Measurements from ENCODE around the gene GPR6. TPM values are rescaled to one million over a fixed set of nuclear protein-coding genes. Genes with fewer than 3 reads are reported as not detected.

The GPR6 gene
- total and polyA plus RNA-seq, 2 donors (not counting 1 experiment from before 2014, with no cell fraction given) = not detected

- H3K4me3 Mint-ChIP-seq = no peak overlapping the region
- Histone ChIP-seq H3K36me3 (replicated peaks in 1 of 2; ENCODE audit: control extremely low read depth in 1 of 2, control insufficient read depth in 1 of 2, extremely low read depth in 1 of 2, insufficient read depth in 2 of 2, low read length in 1 of 2) (no peaks in the 10 kb centered on the region), H3K27ac (ENCODE audit: low read length in 2 of 2) (no peak overlapping the region), H3K4me1 (ENCODE audit: control insufficient read depth in 2 of 2, insufficient read depth in 2 of 2, low read length in 2 of 2) (no peaks in the 10 kb centered on the region), H2AFZ (ENCODE audit: insufficient read depth, low read depth, low read length, poor library complexity, severe bottlenecking) (no peak overlapping the region), H4K20me1 (ENCODE audit: control insufficient read depth, insufficient read depth, low read length, poor library complexity, severe bottlenecking) (no peaks in the 10 kb centered on the region), H3K27me3 (replicated peaks in 1 of 4; ENCODE audit: control extremely low read depth in 1 of 4, control insufficient read depth in 3 of 4, insufficient read depth in 4 of 4, low read length in 3 of 4) (peaks cover 0 to 7% (median 2%) of the 10 kb centered on the region in 4 experiments), H3K79me2 (ENCODE audit: control insufficient read depth, insufficient read depth, low read length) (no peaks in the 10 kb centered on the region), H3K9me3 (ENCODE audit: control extremely low read depth in 1 of 3, control insufficient read depth in 2 of 3, insufficient read depth in 1 of 3, low read length in 2 of 3) (peaks cover 0 to 7% (median 3%) of the 10 kb centered on the region in 3 donors), H3K4me2 (replicated peaks; ENCODE audit: low read depth, low read length, poor library complexity, severe bottlenecking) (no peak overlapping the region), H3K9ac (ENCODE audit: low read length) (no peak overlapping the region), H3K4me3 (ENCODE audit: control extremely low read depth in 1 of 5, extremely low read depth in 1 of 5, insufficient read depth in 1 of 5, low read depth in 2 of 5, low read length in 4 of 5) (no peak overlapping the region)
- intact Hi-C loops (cut with micrococcal nuclease) = no loop called here
- 49% methylated on average over 3 of the region's 3 CpGs for WGBS (ENCODE audit: insufficient coverage)
- H3K27ac Mint-ChIP-seq = no peak overlapping the region
- DNase-seq (no peak), ATAC-seq (ENCODE audit: low read depth) (no peak)
- CTCF ChIA-PET = interaction anchor here (1.6 kb wide), 1 partner anchor 41 kb away, joined by 4 read pairs; no protein-coding TSS in a partner anchor
- H3K27me3 Mint-ChIP-seq = peaks cover 40% of the 10 kb centered on the region
- H3K9me3 Mint-ChIP-seq (ENCODE audit: insufficient read depth) = peaks cover 3% of the 10 kb centered on the region
- TF ChIP-seq EZH2 (IDR thresholded peaks at IDR 0.05; ENCODE audit: borderline replicate concordance, insufficient read depth, low read depth, low read length, poor library complexity, severe bottlenecking) (no peak), CTCF (IDR thresholded peaks at IDR 0.05) (no peak)
- H3K4me1 Mint-ChIP-seq = no peaks in the 10 kb centered on the region
- POLR2A ChIA-PET = no interaction called here
Observed at GRCh38 chr6:109998159-109998785, 20.2 kb downstream of the GPR6 start.

- no peak overlapping the region for H3K4me2 ChIP-seq (replicated peaks; ENCODE audit: low read depth, low read length, poor library complexity, severe bottlenecking)
- H3K4me1 ChIP-seq (ENCODE audit: control insufficient read depth in 2 of 2, insufficient read depth in 2 of 2, low read length in 2 of 2) = no peaks in the 10 kb centered on the region
- H3K27ac Mint-ChIP-seq = no peak overlapping the region
- no peaks in the 10 kb centered on the region for H4K20me1 ChIP-seq (ENCODE audit: control insufficient read depth, insufficient read depth, low read length, poor library complexity, severe bottlenecking)
- no peaks in the 10 kb centered on the region for H3K4me1 Mint-ChIP-seq
- peaks cover 3% of the 10 kb centered on the region for H3K9me3 Mint-ChIP-seq (ENCODE audit: insufficient read depth)
- H3K4me3 Mint-ChIP-seq = no peak overlapping the region
- ATAC-seq (ENCODE audit: low read depth) (no peak), DNase-seq (no peak)
- H3K4me3 ChIP-seq (ENCODE audit: control extremely low read depth in 1 of 5, extremely low read depth in 1 of 5, insufficient read depth in 1 of 5, low read depth in 2 of 5, low read length in 4 of 5) = no peak overlapping the region
- H3K27me3 ChIP-seq (replicated peaks in 1 of 4; ENCODE audit: control extremely low read depth in 1 of 4, control insufficient read depth in 3 of 4, insufficient read depth in 4 of 4, low read length in 3 of 4) = peaks cover 0 to 8% (median 3%) of the 10 kb centered on the region in 4 experiments
- H3K36me3 ChIP-seq (replicated peaks in 1 of 2; ENCODE audit: control extremely low read depth in 1 of 2, control insufficient read depth in 1 of 2, extremely low read depth in 1 of 2, insufficient read depth in 2 of 2, low read length in 1 of 2) = no peaks in the 10 kb centered on the region
- ChIA-PET POLR2A (no interaction called here), CTCF (interaction anchor here (1.6 kb wide), 1 partner anchor 40 kb away, joined by 4 read pairs; no protein-coding TSS in a partner anchor)
- peaks cover 47% of the 10 kb centered on the region for H3K27me3 Mint-ChIP-seq
- intact Hi-C loops (cut with micrococcal nuclease) = no loop called here
- H3K27ac ChIP-seq (ENCODE audit: low read length in 2 of 2) = no peak overlapping the region
- peaks cover 0 to 7% (median 3%) of the 10 kb centered on the region in 3 donors for H3K9me3 ChIP-seq (ENCODE audit: control extremely low read depth in 1 of 3, control insufficient read depth in 2 of 3, insufficient read depth in 1 of 3, low read length in 2 of 3)
- H3K9ac ChIP-seq (ENCODE audit: low read length) = no peak overlapping the region
- TF ChIP-seq EZH2 (IDR thresholded peaks at IDR 0.05; ENCODE audit: borderline replicate concordance, insufficient read depth, low read depth, low read length, poor library complexity, severe bottlenecking) = no peak
- TF ChIP-seq CTCF (IDR thresholded peaks at IDR 0.05) = no peak
- H2AFZ ChIP-seq (ENCODE audit: insufficient read depth, low read depth, low read length, poor library complexity, severe bottlenecking) = no peak overlapping the region
- 93% methylated on average over 3 of the region's 3 CpGs for WGBS (ENCODE audit: insufficient coverage)
- H3K79me2 ChIP-seq (ENCODE audit: control insufficient read depth, insufficient read depth, low read length) = no peaks in the 10 kb centered on the region
Observed at GRCh38 chr6:109999740-110000139, 21.6 kb downstream of the GPR6 start.
